ENCODE measurements around the gene S1PR5.

Gene S1PR5

DNA sequence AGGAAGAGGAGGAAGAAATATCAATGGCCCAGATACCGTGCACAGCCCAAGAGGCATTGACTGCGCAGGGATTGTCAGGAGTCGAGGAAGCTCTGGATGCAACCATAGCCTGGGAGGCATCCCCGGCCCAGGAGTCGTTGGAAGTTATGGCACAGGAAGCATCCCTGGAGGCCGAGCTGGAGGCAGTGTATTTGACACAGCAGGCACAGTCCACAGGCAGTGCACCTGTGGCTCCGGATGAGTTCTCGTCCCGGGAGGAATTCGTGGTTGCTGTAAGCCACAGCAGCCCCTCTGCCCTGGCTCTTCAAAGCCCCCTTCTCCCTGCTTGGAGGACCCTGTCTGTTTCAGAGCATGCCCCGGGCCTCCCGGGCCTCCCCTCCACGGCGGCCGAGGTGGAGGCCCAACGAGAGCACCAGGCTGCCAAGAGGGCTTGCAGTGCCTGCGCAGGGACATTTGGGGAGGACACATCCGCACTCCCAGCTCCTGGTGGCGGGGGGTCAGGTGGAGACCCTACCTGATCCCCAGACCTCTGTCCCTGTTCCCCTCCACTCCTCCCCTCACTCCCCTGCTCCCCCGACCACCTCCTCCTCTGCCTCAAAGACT lies 50.0 kb downstream of the S1PR5 start:
- DNase-seq (ENCODE audit: low spot score) = no peak

DNA sequence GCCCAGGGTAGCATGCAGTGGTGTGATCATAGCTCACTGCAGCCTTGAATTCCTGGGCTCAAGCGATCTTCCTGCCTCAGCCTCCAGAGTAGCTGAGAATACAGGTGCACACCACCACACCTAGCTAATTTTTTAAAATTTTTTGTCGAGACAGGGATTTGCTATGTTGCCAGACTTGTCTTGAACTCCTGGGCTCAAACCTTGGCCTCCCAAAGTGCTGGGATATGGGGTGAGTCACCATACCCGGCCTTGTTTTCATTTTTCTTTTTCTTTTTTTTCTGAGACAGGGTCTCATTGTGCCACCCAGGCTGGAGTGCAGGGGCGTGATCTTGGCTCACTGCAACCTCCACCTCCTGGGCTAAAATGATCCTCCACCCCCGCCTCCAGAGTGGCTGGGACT lies 52.8 kb downstream of the S1PR5 start:
- no peak for DNase-seq (ENCODE audit: low spot score)
